AG09319 (cell line): ENCODE data around the gene ZNF268.
"Not testable (repeated sequence)": the region's sequence is repeated elsewhere in the genome, so short reads cannot be mapped to it uniquely, and the experiment has no call there.

Source experiments
- DNase-seq: peaks from one replicate; pipeline ENCODE4 v3.0.0-alpha.2; 2010; ENCODE audit warnings: low read depth; ENCODE audit errors: extremely low read depth
- TF ChIP-seq, protein P1 (sequence below): IDR thresholded peaks from 2 replicates; pipeline ENCODE4 v1.5.1; 2011; ENCODE audit warnings: low read depth, mild to moderate bottlenecking, inconsistent platforms, low read length, moderate library complexity

The ZNF268 gene

DNA sequence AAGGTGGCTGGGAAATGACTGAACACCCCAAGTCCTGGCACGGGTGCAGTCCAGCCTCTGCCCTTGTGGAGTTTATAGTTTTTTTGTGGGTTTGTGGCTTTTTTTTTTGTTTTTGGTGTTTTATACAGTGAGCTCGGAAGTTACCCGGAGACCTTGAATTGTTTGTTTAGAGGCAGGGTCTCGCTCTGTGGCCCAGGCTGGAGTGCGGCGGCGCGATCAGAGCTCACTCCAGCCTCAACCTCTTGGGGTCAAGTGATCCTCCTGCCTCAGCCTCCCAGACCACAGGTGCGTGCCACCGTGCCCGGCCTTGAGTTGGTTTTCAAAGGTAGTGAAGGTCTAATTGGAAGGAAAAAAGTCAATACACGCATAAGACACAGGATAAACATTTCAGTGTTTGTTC is 55.3 kb downstream of the ZNF268 start:
- TF ChIP-seq, protein P1, sequence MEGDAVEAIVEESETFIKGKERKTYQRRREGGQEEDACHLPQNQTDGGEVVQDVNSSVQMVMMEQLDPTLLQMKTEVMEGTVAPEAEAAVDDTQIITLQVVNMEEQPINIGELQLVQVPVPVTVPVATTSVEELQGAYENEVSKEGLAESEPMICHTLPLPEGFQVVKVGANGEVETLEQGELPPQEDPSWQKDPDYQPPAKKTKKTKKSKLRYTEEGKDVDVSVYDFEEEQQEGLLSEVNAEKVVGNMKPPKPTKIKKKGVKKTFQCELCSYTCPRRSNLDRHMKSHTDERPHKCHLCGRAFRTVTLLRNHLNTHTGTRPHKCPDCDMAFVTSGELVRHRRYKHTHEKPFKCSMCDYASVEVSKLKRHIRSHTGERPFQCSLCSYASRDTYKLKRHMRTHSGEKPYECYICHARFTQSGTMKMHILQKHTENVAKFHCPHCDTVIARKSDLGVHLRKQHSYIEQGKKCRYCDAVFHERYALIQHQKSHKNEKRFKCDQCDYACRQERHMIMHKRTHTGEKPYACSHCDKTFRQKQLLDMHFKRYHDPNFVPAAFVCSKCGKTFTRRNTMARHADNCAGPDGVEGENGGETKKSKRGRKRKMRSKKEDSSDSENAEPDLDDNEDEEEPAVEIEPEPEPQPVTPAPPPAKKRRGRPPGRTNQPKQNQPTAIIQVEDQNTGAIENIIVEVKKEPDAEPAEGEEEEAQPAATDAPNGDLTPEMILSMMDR, result no peak
- no peak for DNase-seq

DNA sequence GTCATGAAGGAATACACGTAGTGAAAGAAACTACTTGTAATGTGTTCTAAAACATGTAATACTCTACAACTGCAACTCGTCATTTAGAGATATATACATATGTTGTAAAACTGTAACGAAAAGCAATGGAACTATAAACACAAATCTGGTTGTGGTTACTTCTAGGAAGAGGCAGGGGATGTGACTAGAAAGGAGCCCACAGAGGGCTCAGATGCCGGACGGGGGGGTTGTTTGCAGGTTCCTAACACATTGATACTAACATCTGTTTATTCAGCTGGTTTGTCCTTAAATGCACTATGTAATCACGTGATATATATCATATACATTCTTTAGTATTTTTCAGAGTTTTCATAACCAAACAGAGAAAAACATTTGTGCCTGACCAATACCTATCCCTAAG is 70.4 kb downstream of the ZNF268 start:
- DNase-seq, result no peak
- TF ChIP-seq, protein P1, result no peak

DNA sequence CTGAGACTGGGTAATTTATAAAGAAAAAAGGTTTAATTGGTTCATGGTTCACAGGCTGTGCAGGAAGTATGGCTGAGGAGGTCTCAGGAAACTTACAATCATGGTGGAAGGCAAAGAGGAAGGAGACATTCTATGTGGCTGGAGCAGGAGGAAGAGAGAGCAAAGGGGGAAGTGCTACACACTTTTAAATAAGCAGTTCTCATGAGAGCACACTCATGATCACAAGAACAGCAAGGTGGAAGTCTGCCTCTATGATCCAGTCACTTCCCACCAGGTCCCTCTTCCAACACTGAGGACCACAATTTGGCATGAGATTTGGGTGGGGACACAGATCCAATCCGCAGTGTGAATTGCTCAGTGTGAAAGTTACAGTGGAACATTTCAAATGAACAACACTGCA is 74.5 kb downstream of the ZNF268 start:
- DNase-seq, result not testable (repeated sequence)

DNA sequence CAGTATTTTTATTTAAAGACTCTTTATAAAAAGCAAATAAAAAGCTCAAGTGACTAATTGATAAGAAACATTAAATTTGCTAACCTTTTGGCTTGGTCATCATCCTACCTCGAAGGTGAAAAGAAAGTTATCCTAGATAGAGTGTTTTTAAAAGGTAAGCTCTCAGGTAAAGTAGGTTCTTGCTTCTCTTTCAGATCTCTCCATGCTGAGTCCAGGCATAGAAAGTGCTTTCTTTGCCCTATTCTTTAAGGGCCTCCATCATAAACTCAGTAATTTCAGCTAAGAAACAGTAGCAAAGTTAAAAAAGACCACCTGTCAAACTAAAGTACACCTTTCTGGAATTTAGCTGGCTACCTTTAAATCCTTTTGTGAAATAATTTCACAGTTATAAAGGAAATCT is 75.0 kb downstream of the ZNF268 start:
- TF ChIP-seq, protein P1, result no peak
- no peak for DNase-seq

DNA sequence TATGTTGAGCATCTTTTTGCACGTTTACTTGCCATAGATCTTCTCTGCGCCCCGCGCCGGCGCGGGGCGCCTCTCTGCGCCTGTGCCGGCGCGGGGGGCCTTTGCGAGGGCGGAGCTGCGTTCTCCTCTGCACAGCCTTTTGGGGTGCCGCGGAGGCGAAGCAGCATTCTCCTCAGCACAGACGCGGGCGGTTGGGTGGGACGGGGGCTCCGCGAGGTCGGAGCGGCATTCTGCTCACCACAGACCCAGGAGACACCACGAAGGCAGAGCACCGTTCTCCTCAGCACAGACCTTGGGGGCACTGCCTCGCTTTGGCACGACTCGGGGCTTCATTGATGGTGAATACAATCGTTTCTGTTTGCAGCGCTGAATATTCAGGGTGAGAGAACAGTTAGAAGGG is 82.9 kb downstream of the ZNF268 start:
- no peak for DNase-seq
- TF ChIP-seq, protein P1, result no peak
